ENCODE data around the gene ZNF766.

- no peak for TF ChIP-seq CTCF (IDR thresholded peaks at IDR 0.05)
- TF ChIP-seq POLR2A (IDR thresholded peaks at IDR 0.05), result no peak
Measured at GRCh38 chr19:52237197-52237596, 32.2 kb upstream of the ZNF766 start.

Measured in vagina (tissue), 2 donors.